Type B pancreatic cell (in vitro differentiated cells): ENCODE measurements around the gene LARP6. TPM values are rescaled to one million over a fixed set of nuclear protein-coding genes. Genes with fewer than 3 reads are reported as not detected.

Experiments used
- DNase-seq: peaks from one replicate; pipeline ENCODE4 v3.0.0; 2021; ENCODE audit warnings: mixed read lengths; ENCODE audit not compliant: unreplicated experiment; ENCODE audit errors: extremely low spot score
- H3K27ac Mint-ChIP-seq: 2 replicates; pipeline ENCODE4 v1.8.0; 2021; ENCODE audit warnings: mild to moderate bottlenecking, mixed read lengths
- H3K27me3 Mint-ChIP-seq: 2 replicates; pipeline ENCODE4 v1.8.0; 2021; ENCODE audit warnings: mixed read lengths
- H3K36me3 Mint-ChIP-seq: 2 replicates; pipeline ENCODE4 v1.8.0; 2021; ENCODE audit warnings: mixed read lengths
- H3K4me1 Mint-ChIP-seq: one replicate; pipeline ENCODE4 v1.8.0; 2021; ENCODE audit warnings: mixed read lengths; ENCODE audit not compliant: unreplicated experiment
- H3K4me3 Mint-ChIP-seq: 2 replicates; pipeline ENCODE4 v1.8.0; 2021; ENCODE audit warnings: mild to moderate bottlenecking, mixed read lengths
- H3K9me3 Mint-ChIP-seq: 2 replicates; pipeline ENCODE4 v1.8.0; 2021; ENCODE audit warnings: mixed read lengths
- total RNA-seq: library from RNA; stranded (reverse); gene quantifications from 2 replicates; pipeline ENCODE4 v1.2.1, GENCODE V29; 2021; ENCODE audit warnings: low replicate concordance
- TF ChIP-seq, protein P1 (sequence below): fragments of 200-600 bp; sonication (generic); conservative IDR thresholded peaks from 2 replicates; pipeline ENCODE4 v1.5.0; 2021; ENCODE audit warnings: antibody characterized with exemption, mild to moderate bottlenecking

LARP6 gene
- total RNA-seq, 1 donor from 2014 or later = 15.7 TPM

DNA sequence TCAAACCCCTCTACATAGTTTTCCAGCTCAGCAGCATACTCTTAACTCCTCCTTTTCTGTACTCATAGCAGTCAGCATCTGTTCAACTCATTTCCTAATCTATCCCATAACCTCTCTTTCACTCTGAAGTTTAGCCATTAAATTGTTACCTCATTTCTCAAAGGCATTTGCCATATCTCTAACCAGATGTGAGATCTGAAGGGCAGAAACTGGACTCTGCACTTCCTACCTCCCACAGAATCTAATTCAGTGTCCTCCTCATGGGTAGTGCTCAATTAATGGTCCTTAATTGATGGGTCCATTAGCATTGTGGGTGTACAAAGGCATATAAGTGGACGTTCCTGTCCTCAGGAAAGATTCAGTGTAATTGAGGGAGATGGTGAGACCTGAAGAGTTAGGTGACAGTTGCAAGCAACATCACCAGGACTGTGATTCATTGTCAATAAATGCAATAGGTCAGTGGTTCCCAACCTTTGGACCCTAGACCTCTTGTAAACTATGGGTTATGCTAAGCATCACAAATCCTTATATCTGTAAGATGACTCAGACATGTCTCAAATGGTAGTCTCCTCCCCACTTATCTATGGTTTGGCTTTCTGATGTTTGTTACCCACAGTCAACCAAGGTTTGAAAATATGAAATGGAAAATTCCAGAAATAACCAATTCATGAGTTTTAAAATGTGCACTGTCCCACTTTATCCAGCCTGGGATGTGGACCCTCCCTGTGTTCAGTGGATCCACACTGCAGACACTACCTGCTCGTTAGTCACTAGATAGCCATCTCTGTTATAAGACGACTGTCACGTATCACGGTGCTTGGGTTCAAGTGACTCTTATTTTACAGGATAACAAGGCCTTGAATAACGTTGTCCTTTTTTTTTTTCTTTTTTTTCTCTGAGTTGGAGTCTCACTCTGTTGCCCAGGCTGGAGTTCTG is 65.6 kb downstream of the LARP6 start:
- H3K36me3 Mint-ChIP-seq = no peaks in the 10 kb centered on the region
- DNase-seq = no peak
- H3K9me3 Mint-ChIP-seq = peaks cover 4% of the 10 kb centered on the region
- peaks cover 3% of the 10 kb centered on the region for H3K27me3 Mint-ChIP-seq
- TF ChIP-seq, protein P1, sequence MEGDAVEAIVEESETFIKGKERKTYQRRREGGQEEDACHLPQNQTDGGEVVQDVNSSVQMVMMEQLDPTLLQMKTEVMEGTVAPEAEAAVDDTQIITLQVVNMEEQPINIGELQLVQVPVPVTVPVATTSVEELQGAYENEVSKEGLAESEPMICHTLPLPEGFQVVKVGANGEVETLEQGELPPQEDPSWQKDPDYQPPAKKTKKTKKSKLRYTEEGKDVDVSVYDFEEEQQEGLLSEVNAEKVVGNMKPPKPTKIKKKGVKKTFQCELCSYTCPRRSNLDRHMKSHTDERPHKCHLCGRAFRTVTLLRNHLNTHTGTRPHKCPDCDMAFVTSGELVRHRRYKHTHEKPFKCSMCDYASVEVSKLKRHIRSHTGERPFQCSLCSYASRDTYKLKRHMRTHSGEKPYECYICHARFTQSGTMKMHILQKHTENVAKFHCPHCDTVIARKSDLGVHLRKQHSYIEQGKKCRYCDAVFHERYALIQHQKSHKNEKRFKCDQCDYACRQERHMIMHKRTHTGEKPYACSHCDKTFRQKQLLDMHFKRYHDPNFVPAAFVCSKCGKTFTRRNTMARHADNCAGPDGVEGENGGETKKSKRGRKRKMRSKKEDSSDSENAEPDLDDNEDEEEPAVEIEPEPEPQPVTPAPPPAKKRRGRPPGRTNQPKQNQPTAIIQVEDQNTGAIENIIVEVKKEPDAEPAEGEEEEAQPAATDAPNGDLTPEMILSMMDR = no peak
- no peak overlapping the region for H3K4me3 Mint-ChIP-seq
- peaks cover 9% of the 10 kb centered on the region for H3K4me1 Mint-ChIP-seq
- peak overlapping the region; percentile 27 for H3K27ac Mint-ChIP-seq

DNA sequence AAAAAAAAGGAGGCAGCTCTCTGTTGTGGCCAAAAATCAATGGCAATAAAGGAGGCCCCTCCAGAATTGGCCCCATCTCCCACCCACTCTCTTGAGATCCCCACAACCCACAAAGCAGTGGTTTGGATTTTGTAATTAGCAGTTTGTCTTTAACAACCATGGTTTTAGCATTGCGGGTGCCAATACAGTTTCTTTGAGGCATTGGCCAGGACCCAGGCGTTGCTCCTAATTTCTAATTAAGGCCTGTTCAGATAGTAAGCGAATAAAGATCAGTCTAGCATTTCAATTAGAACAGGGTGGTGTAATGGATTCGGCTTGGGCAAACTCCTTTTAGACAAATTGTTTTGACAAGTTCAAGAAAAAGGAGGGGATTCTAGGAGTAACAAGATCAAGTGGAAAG is 67.0 kb downstream of the LARP6 start:
- no peaks in the 10 kb centered on the region for H3K9me3 Mint-ChIP-seq
- DNase-seq = no peak
- H3K27me3 Mint-ChIP-seq = peaks cover 3% of the 10 kb centered on the region
- H3K27ac Mint-ChIP-seq = no peak overlapping the region
- no peaks in the 10 kb centered on the region for H3K36me3 Mint-ChIP-seq
- no peak overlapping the region for H3K4me3 Mint-ChIP-seq
- H3K4me1 Mint-ChIP-seq = peaks cover 6% of the 10 kb centered on the region
- TF ChIP-seq, protein P1 = no peak

- Mint-ChIP-seq H3K9me3 (peaks cover 5% of the 10 kb centered on the region), H3K27me3 (peaks cover 6% of the 10 kb centered on the region), H3K4me3 (no peak overlapping the region), H3K27ac (no peak overlapping the region), H3K36me3 (no peaks in the 10 kb centered on the region), H3K4me1 (peaks cover 8% of the 10 kb centered on the region)
- DNase-seq = no peak
- TF ChIP-seq, protein P1 = no peak
These were observed 70.3 kb downstream of the LARP6 start for GRCh38 chr15:70783610-70784022.

DNA sequence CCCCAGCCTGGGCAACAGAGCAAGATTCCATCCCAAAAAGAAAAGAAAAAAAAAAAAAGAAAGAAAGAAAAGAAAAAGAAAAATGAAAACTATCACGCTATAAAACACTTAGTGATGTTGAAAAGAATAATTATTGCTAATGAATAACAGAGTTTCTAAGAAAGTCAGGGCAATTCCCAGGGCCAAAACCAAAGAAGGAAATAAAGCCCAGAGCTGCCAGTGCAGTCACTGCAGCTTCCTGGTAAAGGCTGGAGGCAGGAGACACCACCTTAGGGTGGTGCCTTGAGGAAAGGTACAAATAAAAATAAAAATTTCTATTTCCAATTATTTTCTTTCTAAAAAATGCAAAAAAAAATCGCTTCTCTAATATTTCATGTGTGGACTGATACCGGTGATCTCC is 70.9 kb downstream of the LARP6 start:
- H3K4me3 Mint-ChIP-seq = no peak overlapping the region
- no peaks in the 10 kb centered on the region for H3K36me3 Mint-ChIP-seq
- H3K27me3 Mint-ChIP-seq = peaks cover 6% of the 10 kb centered on the region
- TF ChIP-seq, protein P1 = no peak
- H3K4me1 Mint-ChIP-seq = peaks cover 6% of the 10 kb centered on the region
- no peak overlapping the region for H3K27ac Mint-ChIP-seq
- peaks cover 5% of the 10 kb centered on the region for H3K9me3 Mint-ChIP-seq
- no peak for DNase-seq

DNA sequence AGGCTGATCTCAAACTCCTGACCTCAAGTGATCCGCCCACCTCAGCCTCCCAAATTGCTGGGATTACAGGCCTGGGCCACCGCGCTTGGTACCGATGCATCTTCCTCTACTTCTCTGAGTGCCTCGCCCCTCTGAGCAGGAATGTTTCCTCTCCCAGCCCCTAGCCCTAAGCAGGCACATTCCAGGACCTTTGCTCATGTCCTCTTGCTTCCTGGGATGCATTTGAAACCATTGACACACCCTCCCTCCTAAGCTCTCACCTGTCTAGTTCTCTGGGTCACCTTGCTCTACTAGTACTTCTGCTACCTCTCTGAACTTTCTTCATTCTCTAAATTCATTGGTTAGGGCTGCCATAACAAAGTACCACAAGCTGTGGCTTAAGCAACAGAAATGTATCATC is 72.7 kb downstream of the LARP6 start:
- no peak for DNase-seq
- H3K4me3 Mint-ChIP-seq = no peak overlapping the region
- no peaks in the 10 kb centered on the region for H3K36me3 Mint-ChIP-seq
- peaks cover 5% of the 10 kb centered on the region for H3K9me3 Mint-ChIP-seq
- H3K4me1 Mint-ChIP-seq = peaks cover 4% of the 10 kb centered on the region
- TF ChIP-seq, protein P1 = no peak
- H3K27me3 Mint-ChIP-seq = peaks cover 6% of the 10 kb centered on the region
- H3K27ac Mint-ChIP-seq = no peak overlapping the region

Other genes with a start within 250 kb of the LARP6 start
- 31.0 and 36.4 TPM in 2 replicates for gene UACA, start 90.6 kb downstream of the LARP6 start, total RNA-seq
- gene THAP10, start 38.3 kb upstream of the LARP6 start, total RNA-seq = 2.7 and 5.3 TPM in 2 replicates
- 6.7 and 13.4 TPM in 2 replicates for gene LRRC49, start 38.7 kb upstream of the LARP6 start, total RNA-seq